Body of pancreas (tissue), 4 donors: ENCODE measurements around the gene GRK7.

ENCODE experiments used
- POLR2A ChIP-seq, 3 donors: fragments of 450-650 bp; IDR thresholded peaks; one replicate each; pipeline ENCODE4 v1.6.1; 2016; ENCODE audit warnings: antibody characterized with exemption in 3 of 3, mild to moderate bottlenecking in 2 of 3
- TF ChIP-seq, protein P1 (sequence below), 7 experiments: fragments of 450-650 bp in 4 of 7; fragments of 200-600 bp in 3 of 7; sonication (generic) in 3 of 7; IDR thresholded peaks; one replicate each; pipeline ENCODE4 v1.5.1; 2016 to 2019; ENCODE audit warnings: antibody characterized with exemption in 7 of 7

DNA sequence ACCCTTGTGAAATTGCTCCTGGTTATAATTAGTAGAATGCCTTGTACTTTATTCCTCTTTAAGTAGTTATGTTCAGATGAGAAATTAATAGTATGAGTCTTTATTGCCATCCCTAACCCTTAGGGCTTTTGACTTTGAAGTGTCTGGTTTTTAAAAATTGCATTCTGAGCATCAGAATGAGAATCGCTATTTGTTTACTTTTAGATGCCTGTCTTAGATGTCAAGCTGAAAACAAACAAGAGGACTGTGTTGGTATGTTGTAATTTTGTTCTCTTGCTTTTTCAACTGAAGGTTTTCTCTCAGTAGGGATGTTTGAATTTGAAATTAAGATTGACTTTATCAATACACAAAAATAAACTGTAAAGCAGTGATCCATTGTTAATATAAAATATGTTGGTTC is 19.9 kb upstream of the GRK7 start:
- TF ChIP-seq, protein P1, sequence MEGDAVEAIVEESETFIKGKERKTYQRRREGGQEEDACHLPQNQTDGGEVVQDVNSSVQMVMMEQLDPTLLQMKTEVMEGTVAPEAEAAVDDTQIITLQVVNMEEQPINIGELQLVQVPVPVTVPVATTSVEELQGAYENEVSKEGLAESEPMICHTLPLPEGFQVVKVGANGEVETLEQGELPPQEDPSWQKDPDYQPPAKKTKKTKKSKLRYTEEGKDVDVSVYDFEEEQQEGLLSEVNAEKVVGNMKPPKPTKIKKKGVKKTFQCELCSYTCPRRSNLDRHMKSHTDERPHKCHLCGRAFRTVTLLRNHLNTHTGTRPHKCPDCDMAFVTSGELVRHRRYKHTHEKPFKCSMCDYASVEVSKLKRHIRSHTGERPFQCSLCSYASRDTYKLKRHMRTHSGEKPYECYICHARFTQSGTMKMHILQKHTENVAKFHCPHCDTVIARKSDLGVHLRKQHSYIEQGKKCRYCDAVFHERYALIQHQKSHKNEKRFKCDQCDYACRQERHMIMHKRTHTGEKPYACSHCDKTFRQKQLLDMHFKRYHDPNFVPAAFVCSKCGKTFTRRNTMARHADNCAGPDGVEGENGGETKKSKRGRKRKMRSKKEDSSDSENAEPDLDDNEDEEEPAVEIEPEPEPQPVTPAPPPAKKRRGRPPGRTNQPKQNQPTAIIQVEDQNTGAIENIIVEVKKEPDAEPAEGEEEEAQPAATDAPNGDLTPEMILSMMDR (IDR thresholded peaks at IDR 0.05) = no peak
- no peak for TF ChIP-seq POLR2A (IDR thresholded peaks at IDR 0.05)
